Measurements from ENCODE around the gene SPEF2. TPM values are rescaled to one million over a fixed set of nuclear protein-coding genes. Genes with fewer than 3 reads are reported as not detected.

Gene SPEF2
- total RNA-seq, 1 experiment from 2014 or later, result 4.0 TPM

GRCh38 chr5:35623991-35624390 lies 6.3 kb downstream of the SPEF2 start:
- DNase-seq, result no peak
- H3K36me3 ChIP-seq (ENCODE audit: control insufficient read depth, insufficient read depth, low read length), result no peaks in the 10 kb centered on the region
- no peaks in the 10 kb centered on the region for H3K9me3 Mint-ChIP-seq (ENCODE audit: unreplicated experiment)
- intact Hi-C loops (cut with micrococcal nuclease; ENCODE audit: unreplicated experiment), result no loop called here
- H3K27me3 ChIP-seq (replicated peaks; ENCODE audit: control insufficient read depth, insufficient read depth, low read length), result no peaks in the 10 kb centered on the region
- TF ChIP-seq CTCF (IDR thresholded peaks at IDR 0.05; ENCODE audit: insufficient read depth in 1 of 2, low read depth in 1 of 2, low read length in 1 of 2, severe bottlenecking in 1 of 2, unreplicated experiment in 1 of 2), result no peak
- peaks cover 2% of the 10 kb centered on the region for H3K27me3 Mint-ChIP-seq (ENCODE audit: insufficient read depth, unreplicated experiment)
- H3K4me3 Mint-ChIP-seq (ENCODE audit: unreplicated experiment), result no peak overlapping the region
- H3K36me3 Mint-ChIP-seq (ENCODE audit: insufficient read depth, unreplicated experiment), result no peaks in the 10 kb centered on the region
- BruUV-seq (replicated peaks), result no TSS peak
- H3K9me3 ChIP-seq, result no peaks in the 10 kb centered on the region
- ChIA-PET POLR2A (no interaction called here), CTCF (no interaction called here)
- no peaks in the 10 kb centered on the region for H3K4me1 ChIP-seq
- H3K4me1 Mint-ChIP-seq (ENCODE audit: low read depth, unreplicated experiment), result no peaks in the 10 kb centered on the region
- H3K27ac Mint-ChIP-seq (ENCODE audit: unreplicated experiment), result no peak overlapping the region
- no peak overlapping the region for H3K4me3 ChIP-seq (ENCODE audit: low read depth, low read length)

GRCh38 chr5:35626108-35626507 lies 8.4 kb downstream of the SPEF2 start:
- Histone ChIP-seq H3K4me3 (ENCODE audit: low read depth, low read length) (no peak overlapping the region), H3K4me1 (no peaks in the 10 kb centered on the region), H3K9me3 (no peaks in the 10 kb centered on the region), H3K36me3 (ENCODE audit: control insufficient read depth, insufficient read depth, low read length) (no peaks in the 10 kb centered on the region), H3K27me3 (replicated peaks; ENCODE audit: control insufficient read depth, insufficient read depth, low read length) (no peaks in the 10 kb centered on the region)
- H3K4me3 Mint-ChIP-seq (ENCODE audit: unreplicated experiment), result no peak overlapping the region
- ChIA-PET CTCF (no interaction called here), POLR2A (no interaction called here)
- H3K4me1 Mint-ChIP-seq (ENCODE audit: low read depth, unreplicated experiment), result no peaks in the 10 kb centered on the region
- peaks cover 2% of the 10 kb centered on the region for H3K27me3 Mint-ChIP-seq (ENCODE audit: insufficient read depth, unreplicated experiment)
- intact Hi-C loops (cut with micrococcal nuclease; ENCODE audit: unreplicated experiment), result no loop called here
- no peaks in the 10 kb centered on the region for H3K9me3 Mint-ChIP-seq (ENCODE audit: unreplicated experiment)
- no peak for DNase-seq
- H3K36me3 Mint-ChIP-seq (ENCODE audit: insufficient read depth, unreplicated experiment), result no peaks in the 10 kb centered on the region
- TF ChIP-seq CTCF (IDR thresholded peaks at IDR 0.05; ENCODE audit: insufficient read depth in 1 of 2, low read depth in 1 of 2, low read length in 1 of 2, severe bottlenecking in 1 of 2, unreplicated experiment in 1 of 2), result no peak
- no peak overlapping the region for H3K27ac Mint-ChIP-seq (ENCODE audit: unreplicated experiment)
- BruUV-seq (replicated peaks), result no TSS peak

DNA sequence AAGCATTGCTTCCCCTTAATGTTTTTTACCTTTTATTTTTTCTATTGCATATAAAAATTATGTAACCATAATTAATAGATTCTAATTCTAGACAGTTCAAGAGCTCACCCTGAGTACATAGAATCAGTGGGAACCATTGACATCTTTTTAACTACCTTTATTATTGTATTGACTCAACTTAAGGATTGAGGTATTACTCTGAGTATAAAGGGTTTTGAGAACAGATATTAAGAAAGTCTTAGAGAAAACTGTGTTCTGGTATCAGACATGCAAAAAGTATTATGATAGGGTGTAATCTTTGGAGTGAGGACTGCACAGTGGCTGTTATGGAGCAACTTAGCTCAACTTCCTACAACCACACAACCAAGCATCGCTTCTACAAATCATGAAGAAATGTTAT lies 8.9 kb downstream of the SPEF2 start:
- H3K9me3 Mint-ChIP-seq (ENCODE audit: unreplicated experiment), result no peaks in the 10 kb centered on the region
- Histone ChIP-seq H3K36me3 (ENCODE audit: control insufficient read depth, insufficient read depth, low read length) (no peaks in the 10 kb centered on the region), H3K4me1 (no peaks in the 10 kb centered on the region), H3K4me3 (ENCODE audit: low read depth, low read length) (no peak overlapping the region), H3K9me3 (no peaks in the 10 kb centered on the region), H3K27me3 (replicated peaks; ENCODE audit: control insufficient read depth, insufficient read depth, low read length) (no peaks in the 10 kb centered on the region)
- no peaks in the 10 kb centered on the region for H3K36me3 Mint-ChIP-seq (ENCODE audit: insufficient read depth, unreplicated experiment)
- peaks cover 2% of the 10 kb centered on the region for H3K27me3 Mint-ChIP-seq (ENCODE audit: insufficient read depth, unreplicated experiment)
- no peak for TF ChIP-seq CTCF (IDR thresholded peaks at IDR 0.05; ENCODE audit: insufficient read depth in 1 of 2, low read depth in 1 of 2, low read length in 1 of 2, severe bottlenecking in 1 of 2, unreplicated experiment in 1 of 2)
- CTCF ChIA-PET, result no interaction called here
- DNase-seq, result no peak
- intact Hi-C loops (cut with micrococcal nuclease; ENCODE audit: unreplicated experiment), result no loop called here
- H3K4me3 Mint-ChIP-seq (ENCODE audit: unreplicated experiment), result no peak overlapping the region
- H3K4me1 Mint-ChIP-seq (ENCODE audit: low read depth, unreplicated experiment), result no peaks in the 10 kb centered on the region
- BruUV-seq (replicated peaks), result no TSS peak
- POLR2A ChIA-PET, result no interaction called here
- H3K27ac Mint-ChIP-seq (ENCODE audit: unreplicated experiment), result no peak overlapping the region

All from Caco-2 (cell line).